Measurements from ENCODE around the gene FEM1B. TPM values are rescaled to one million over a fixed set of nuclear protein-coding genes. Genes with fewer than 3 reads are reported as not detected.

FEM1B gene
- total and polyA plus RNA-seq, 7 donors, result 11.4 to 64.2 (median 54.7) TPM

DNA sequence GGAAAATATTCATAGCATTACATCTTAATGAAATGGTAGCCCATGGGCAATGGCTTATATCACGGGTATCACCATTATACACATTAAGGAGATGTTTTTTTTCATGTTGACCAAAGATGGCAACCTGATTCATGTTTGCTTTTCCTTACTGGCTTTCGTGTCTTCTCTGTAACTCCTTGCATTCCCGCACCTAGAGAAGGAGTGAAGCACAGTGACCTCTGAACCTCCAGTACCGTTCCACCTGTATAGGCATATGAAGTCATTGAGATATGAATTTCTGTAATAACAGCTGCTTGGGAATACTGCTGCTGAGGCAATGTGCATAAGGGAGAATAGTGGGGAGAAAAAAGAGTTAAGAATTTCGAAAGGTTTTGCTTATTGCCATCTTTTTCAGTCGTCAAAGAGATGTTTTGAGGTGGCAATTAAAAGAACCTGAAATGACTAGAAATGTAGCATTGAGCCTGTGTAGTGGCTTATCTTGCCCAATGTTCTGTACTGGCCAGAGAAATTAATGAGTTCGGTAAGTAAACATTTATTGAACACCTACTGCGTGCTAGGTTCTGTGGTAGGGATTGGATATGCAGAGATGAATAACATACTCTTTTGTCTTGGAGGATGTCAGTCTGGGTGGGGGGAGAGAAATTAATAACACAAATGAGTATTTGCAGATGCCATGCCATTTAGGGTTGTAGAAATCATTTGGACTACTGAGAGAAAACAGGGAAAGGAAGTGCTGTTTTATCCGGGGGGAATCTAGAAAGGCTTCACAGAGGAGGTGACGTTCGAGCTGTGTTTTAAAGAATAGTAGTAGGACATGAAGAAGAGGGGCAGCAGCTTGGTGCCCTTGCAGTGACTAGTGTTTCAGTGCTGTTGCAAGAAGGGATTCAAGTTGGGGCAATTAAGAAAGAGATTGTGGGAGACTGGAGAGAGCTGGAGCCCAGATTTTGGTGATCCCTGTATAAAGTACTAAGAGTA, 2.5 kb downstream of the FEM1B start:
- Histone ChIP-seq H3K27me3 (no peaks in the 10 kb centered on the region), H3K4me3 (peak overlapping the region; percentile 68 to 92 (median 80)), H3K36me3 (peaks cover 0 to 11% (median 2%) of the 10 kb centered on the region in 4 donors), H3K27ac (peak overlapping the region; percentile 98 to 99 (median 98)), H3K4me1 (peaks cover 0 to 70% (median 55%) of the 10 kb centered on the region in 4 donors), H3K9me3 (no peaks in the 10 kb centered on the region)
- TF ChIP-seq EP300 (IDR thresholded peaks at IDR 0.05), result no peak
- TF ChIP-seq, protein P1, sequence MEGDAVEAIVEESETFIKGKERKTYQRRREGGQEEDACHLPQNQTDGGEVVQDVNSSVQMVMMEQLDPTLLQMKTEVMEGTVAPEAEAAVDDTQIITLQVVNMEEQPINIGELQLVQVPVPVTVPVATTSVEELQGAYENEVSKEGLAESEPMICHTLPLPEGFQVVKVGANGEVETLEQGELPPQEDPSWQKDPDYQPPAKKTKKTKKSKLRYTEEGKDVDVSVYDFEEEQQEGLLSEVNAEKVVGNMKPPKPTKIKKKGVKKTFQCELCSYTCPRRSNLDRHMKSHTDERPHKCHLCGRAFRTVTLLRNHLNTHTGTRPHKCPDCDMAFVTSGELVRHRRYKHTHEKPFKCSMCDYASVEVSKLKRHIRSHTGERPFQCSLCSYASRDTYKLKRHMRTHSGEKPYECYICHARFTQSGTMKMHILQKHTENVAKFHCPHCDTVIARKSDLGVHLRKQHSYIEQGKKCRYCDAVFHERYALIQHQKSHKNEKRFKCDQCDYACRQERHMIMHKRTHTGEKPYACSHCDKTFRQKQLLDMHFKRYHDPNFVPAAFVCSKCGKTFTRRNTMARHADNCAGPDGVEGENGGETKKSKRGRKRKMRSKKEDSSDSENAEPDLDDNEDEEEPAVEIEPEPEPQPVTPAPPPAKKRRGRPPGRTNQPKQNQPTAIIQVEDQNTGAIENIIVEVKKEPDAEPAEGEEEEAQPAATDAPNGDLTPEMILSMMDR (IDR thresholded peaks at IDR 0.05), result no peak
- TF ChIP-seq POLR2A (IDR thresholded peaks at IDR 0.05), result no peak
- TF ChIP-seq POLR2AphosphoS5 (IDR thresholded peaks at IDR 0.05), result no peak
- WGBS, 2 donors, result 22 to 51% methylated on average over 11 of the region's 11 CpGs
- intact Hi-C loops (cut with DNase I), result loop anchor here (5.0 kb wide), 1 partner anchor 443 kb away; no protein-coding TSS in a partner anchor
- DNase-seq, result no peak

DNA sequence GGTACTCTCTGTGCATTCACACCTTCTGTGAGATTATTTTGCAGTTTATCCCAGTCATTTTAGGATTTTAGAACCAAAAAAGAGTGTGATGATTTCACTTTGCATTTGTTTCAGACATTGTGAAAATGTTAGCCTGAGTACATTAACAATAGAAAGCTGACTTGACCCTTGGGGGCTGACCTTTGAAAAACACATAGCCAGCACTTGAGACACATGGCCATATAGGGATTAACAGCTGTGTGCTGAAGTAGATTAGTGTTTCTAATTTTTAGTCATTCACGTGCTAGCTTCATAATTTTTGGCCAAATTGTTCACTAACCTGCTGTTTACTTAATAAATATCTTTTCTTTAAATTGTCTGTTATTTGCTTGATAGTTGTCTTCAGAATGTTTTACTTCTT, 3.5 kb downstream of the FEM1B start:
- 31 to 46% methylated on average over 1 of the region's 1 CpG for WGBS, 2 donors
- Histone ChIP-seq H3K27me3 (no peaks in the 10 kb centered on the region), H3K9me3 (no peaks in the 10 kb centered on the region), H3K27ac (peak overlapping the region; percentile 98 to 99 (median 98)), H3K4me3 (peak overlapping the region; percentile 9 to 92 (median 72)), H3K36me3 (peaks cover 0 to 16% (median 2%) of the 10 kb centered on the region in 4 donors), H3K4me1 (peaks cover 0 to 77% (median 59%) of the 10 kb centered on the region in 4 donors)
- DNase-seq, result no peak
- TF ChIP-seq EP300 (IDR thresholded peaks at IDR 0.05) (no peak), POLR2AphosphoS5 (IDR thresholded peaks at IDR 0.05) (no peak), POLR2A (IDR thresholded peaks at IDR 0.05) (no peak)
- TF ChIP-seq, protein P1 (IDR thresholded peaks at IDR 0.05), result no peak
- intact Hi-C loops (cut with DNase I), result no loop called here

DNA sequence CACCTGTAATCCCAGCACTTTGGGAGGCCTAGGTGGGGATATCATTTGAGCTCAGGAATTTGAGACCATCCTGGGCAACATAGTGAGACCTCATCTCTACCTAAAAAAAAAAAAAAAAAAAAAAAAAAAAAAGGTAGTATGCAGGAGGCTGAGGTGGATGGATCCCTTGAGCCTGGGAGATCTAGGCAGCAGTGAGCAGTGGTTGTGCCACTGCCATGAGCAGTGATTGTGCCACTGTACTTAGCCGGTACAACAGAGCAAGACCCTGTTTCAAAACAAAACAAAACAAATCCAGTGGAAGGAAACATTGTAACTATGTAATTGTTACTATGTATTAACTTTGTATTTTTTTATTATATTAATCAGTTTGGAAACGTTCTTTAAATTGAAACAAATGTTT, 5.9 kb downstream of the FEM1B start:
- no peak for DNase-seq
- peak overlapping the region in 3 of 4 donors; percentile 98 to 99 (median 98) for H3K27ac ChIP-seq
- H3K9me3 ChIP-seq, result no peaks in the 10 kb centered on the region
- intact Hi-C loops (cut with DNase I), result no loop called here
- 78 to 82% methylated on average over 2 of the region's 2 CpGs for WGBS, 2 donors
- no peak overlapping the region for H3K4me3 ChIP-seq
- peaks cover 0 to 16% (median 2%) of the 10 kb centered on the region in 4 donors for H3K36me3 ChIP-seq
- H3K4me1 ChIP-seq, result peaks cover 0 to 94% (median 73%) of the 10 kb centered on the region in 4 donors
- TF ChIP-seq POLR2AphosphoS5 (IDR thresholded peaks at IDR 0.05), result no peak
- TF ChIP-seq, protein P1 (IDR thresholded peaks at IDR 0.05), result no peak
- no peak for TF ChIP-seq EP300 (IDR thresholded peaks at IDR 0.05)
- no peak for TF ChIP-seq POLR2A (IDR thresholded peaks at IDR 0.05)
- no peaks in the 10 kb centered on the region for H3K27me3 ChIP-seq

DNA sequence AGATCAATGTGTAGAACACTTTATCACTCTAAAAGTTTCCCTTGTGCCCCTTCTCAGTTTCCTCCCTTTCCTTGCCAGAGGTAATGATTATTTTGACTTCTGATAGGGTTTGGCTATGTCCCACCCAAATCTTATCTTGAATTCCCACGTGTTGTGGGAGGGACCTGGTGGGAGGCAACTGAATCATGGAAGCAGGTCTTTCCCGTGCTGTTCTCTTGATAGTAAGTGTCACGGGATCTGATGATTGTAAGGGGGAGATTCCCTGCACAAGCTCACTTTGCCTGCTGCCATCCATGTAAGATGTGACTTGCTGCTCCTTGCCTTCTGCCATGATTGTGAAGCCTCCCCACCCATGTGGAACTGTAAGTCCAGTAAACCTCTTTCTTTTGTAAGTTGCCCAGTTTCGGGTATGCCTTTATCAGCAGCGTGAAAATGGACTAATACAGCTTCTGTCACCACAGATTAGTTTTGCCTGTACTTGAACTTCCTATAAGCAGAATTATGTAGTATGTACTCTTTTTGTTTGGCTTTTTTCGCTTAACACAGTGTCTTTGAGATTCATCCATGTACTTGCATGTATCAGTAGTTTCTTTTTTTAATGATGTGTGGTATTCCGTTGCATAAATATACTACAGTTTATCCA, 7.2 kb downstream of the FEM1B start:
- WGBS, 2 donors, result 89 to 92% methylated on average over 7 of the region's 7 CpGs
- peaks cover 0 to 22% (median 4%) of the 10 kb centered on the region in 4 donors for H3K36me3 ChIP-seq
- no peak for TF ChIP-seq POLR2A (IDR thresholded peaks at IDR 0.05)
- no peaks in the 10 kb centered on the region for H3K27me3 ChIP-seq
- peaks cover 0 to 97% (median 76%) of the 10 kb centered on the region in 4 donors for H3K4me1 ChIP-seq
- H3K4me3 ChIP-seq, result no peak overlapping the region
- H3K27ac ChIP-seq, result peak overlapping the region in 2 of 4 donors; percentile 47 to 98
- no peaks in the 10 kb centered on the region for H3K9me3 ChIP-seq
- DNase-seq, result no peak
- intact Hi-C loops (cut with DNase I), result no loop called here

Measured in sigmoid colon (tissue), 7 donors.